Progenitor cell of endocrine pancreas (in vitro differentiated cells): ENCODE measurements around the gene NXPH2. TPM values are rescaled to one million over a fixed set of nuclear protein-coding genes. Genes with fewer than 3 reads are reported as not detected.

Experiments
- DNase-seq: peaks from one replicate; pipeline ENCODE4 v3.0.0; 2021; ENCODE audit warnings: low spot score; ENCODE audit not compliant: unreplicated experiment
- H3K27ac Mint-ChIP-seq: 2 replicates; pipeline ENCODE4 v1.8.0; 2021; ENCODE audit warnings: mild to moderate bottlenecking, moderate library complexity, mixed read lengths
- H3K27me3 Mint-ChIP-seq: 2 replicates; pipeline ENCODE4 v1.8.0; 2021; ENCODE audit warnings: mixed read lengths
- H3K36me3 Mint-ChIP-seq: 2 replicates; pipeline ENCODE4 v1.8.0; 2022; ENCODE audit warnings: mixed read lengths; ENCODE audit not compliant: insufficient read depth
- H3K4me1 Mint-ChIP-seq: 2 replicates; pipeline ENCODE4 v1.8.0; 2021; ENCODE audit warnings: low read depth, mixed read lengths
- H3K4me3 Mint-ChIP-seq: 2 replicates; pipeline ENCODE4 v1.8.0; 2021; ENCODE audit warnings: low read depth, mild to moderate bottlenecking, moderate library complexity, mixed read lengths
- H3K9me3 Mint-ChIP-seq: 2 replicates; pipeline ENCODE4 v1.8.0; 2021; ENCODE audit warnings: low read depth, mixed read lengths
- total RNA-seq: library from RNA; stranded (reverse); gene quantifications from 2 replicates; pipeline ENCODE4 v1.2.1, GENCODE V29; 2021
- TF ChIP-seq, protein P1 (sequence below): fragments of 200-600 bp; sonication (generic); IDR thresholded peaks from one replicate; pipeline ENCODE4 v1.5.0; 2021; ENCODE audit warnings: antibody characterized with exemption, mild to moderate bottlenecking; ENCODE audit not compliant: unreplicated experiment

The NXPH2 gene
- total RNA-seq, 1 donor from 2014 or later, result 5.3 TPM

DNA sequence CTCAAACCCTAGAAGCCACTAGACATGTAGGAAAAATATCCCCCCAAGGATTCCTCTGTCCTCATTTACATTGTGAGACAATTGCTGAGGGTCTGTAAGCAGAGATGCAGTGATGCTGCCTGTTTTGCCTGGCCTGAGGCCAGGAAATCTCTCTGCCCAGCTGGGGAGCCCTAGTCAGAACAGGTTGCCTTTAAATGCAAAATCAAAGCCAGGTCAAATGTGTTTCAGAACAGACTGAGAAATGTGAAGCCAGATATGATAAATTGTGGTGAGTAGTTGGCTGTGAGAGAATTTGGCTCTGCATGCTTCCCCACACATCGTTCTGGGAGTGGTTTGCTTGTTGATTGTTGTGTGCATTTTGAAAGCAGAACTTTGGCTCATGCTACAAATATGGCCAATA lies 38.4 kb upstream of the NXPH2 start:
- Mint-ChIP-seq H3K4me3 (no peak overlapping the region), H3K9me3 (no peaks in the 10 kb centered on the region), H3K36me3 (no peaks in the 10 kb centered on the region), H3K4me1 (no peaks in the 10 kb centered on the region), H3K27me3 (no peaks in the 10 kb centered on the region), H3K27ac (no peak overlapping the region)
- DNase-seq, result no peak
- TF ChIP-seq, protein P1, sequence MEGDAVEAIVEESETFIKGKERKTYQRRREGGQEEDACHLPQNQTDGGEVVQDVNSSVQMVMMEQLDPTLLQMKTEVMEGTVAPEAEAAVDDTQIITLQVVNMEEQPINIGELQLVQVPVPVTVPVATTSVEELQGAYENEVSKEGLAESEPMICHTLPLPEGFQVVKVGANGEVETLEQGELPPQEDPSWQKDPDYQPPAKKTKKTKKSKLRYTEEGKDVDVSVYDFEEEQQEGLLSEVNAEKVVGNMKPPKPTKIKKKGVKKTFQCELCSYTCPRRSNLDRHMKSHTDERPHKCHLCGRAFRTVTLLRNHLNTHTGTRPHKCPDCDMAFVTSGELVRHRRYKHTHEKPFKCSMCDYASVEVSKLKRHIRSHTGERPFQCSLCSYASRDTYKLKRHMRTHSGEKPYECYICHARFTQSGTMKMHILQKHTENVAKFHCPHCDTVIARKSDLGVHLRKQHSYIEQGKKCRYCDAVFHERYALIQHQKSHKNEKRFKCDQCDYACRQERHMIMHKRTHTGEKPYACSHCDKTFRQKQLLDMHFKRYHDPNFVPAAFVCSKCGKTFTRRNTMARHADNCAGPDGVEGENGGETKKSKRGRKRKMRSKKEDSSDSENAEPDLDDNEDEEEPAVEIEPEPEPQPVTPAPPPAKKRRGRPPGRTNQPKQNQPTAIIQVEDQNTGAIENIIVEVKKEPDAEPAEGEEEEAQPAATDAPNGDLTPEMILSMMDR, result no peak

DNA sequence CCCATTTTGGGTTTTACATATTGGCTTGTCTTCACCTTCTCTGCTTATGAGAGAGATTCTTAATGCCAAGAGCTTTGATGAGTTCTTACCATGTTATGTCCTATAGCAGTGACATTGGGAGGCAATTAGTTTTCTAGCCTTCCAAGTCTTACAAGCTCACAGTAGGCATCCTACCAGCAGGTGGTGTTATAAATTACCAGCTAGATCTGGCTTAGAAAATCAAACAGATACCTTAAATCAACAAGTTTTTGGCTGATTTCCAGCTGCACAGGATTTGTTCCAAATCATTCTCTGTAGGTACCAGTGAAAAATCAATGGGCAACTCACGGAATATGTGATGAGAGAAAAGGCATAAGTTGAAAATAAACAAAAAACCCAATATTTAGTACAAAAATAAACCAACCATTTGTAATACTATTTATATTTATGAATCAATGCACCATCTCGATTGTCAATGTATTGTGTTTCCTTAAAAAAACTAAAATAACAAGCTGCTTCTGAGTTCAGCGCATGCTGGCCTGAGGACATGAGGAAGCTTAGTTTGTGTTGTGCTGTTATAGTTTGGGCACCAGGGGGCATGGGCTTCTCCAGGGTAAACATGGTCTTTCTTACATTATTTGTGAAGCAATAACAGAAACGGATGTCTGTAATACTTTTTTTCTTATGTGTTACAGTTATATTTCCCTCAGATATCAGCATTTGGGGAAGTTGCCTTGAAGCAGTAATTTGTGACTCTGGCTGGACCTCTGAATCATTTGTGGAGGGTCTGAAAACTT lies 34.1 kb upstream of the NXPH2 start:
- Mint-ChIP-seq H3K36me3 (no peaks in the 10 kb centered on the region), H3K4me3 (no peak overlapping the region), H3K4me1 (no peaks in the 10 kb centered on the region), H3K27me3 (no peaks in the 10 kb centered on the region), H3K9me3 (no peaks in the 10 kb centered on the region), H3K27ac (no peak overlapping the region)
- TF ChIP-seq, protein P1, result no peak
- no peak for DNase-seq

DNA sequence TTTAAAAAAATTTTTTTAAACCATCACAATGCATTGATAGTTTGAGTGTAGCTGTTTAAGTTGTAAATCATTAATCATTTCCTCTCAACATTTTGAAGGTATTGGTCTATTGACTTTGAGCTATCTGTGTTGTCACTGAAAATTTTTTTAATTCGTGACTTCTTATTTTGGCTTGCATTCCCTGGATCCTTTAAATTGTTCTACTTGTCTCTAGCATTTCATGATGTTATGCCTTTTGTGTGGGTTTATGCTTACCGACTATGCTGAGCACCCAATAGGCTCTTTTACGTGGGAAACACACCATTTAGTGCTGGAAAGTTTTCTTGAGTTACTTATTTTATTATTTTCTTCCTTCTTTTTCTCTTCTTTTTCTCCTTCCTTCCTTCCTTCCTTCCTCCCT lies 31.2 kb upstream of the NXPH2 start:
- Mint-ChIP-seq H3K36me3 (no peaks in the 10 kb centered on the region), H3K27ac (no peak overlapping the region), H3K27me3 (no peaks in the 10 kb centered on the region), H3K4me3 (no peak overlapping the region), H3K4me1 (no peaks in the 10 kb centered on the region), H3K9me3 (no peaks in the 10 kb centered on the region)
- TF ChIP-seq, protein P1, result no peak
- no peak for DNase-seq

DNA sequence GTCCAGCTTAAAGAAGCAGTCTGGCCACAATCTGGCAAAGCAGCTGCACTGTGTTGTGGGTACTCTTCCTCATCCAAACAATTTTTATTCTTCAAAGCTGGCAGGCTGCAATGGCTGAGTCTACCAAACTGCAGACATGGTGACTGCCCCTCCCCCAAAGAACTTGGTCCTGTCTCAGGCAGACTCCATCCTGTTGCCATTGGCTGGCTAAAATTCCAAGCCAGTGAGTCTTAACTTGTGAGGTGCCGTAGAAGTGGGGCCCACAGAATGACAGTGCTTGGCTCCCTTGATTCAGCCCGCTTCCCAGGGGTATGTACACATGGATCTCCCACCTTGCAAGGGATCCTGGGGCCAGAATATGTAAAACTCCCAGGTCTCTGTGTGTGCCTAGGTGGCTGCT lies 14.5 kb upstream of the NXPH2 start:
- TF ChIP-seq, protein P1, result no peak
- H3K27ac Mint-ChIP-seq, result no peak overlapping the region
- DNase-seq, result no peak
- peaks cover 9% of the 10 kb centered on the region for H3K4me1 Mint-ChIP-seq
- peaks cover 44% of the 10 kb centered on the region for H3K9me3 Mint-ChIP-seq
- no peaks in the 10 kb centered on the region for H3K27me3 Mint-ChIP-seq
- peaks cover 8% of the 10 kb centered on the region for H3K36me3 Mint-ChIP-seq
- no peak overlapping the region for H3K4me3 Mint-ChIP-seq

DNA sequence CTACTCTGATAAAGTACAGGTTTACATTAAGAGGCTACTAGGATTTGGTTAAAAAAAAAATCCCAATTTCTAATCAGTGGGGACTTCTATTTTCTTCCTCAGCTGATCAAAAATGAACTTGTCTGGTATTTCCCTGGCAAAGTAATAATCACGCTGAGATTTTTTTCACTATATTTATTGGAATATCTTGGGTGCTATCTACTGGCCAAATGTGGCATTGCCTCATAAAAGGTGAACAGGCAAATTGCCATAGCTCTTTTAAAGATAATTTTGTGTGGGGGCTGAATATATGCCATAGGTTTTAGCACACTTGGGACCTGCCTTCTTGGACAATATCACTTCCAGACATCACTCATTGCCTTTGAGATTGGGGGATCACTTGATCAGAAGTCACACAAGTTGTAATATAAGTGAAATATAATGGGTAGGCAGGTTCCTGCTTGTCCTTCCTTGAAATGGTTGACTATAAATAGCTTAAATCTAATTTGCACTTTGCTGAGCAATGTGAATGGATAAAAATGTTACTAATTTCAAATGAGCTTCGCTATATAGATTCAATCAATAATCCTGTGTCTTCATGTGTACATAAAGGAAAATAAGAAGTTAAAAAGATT lies 7.0 kb upstream of the NXPH2 start:
- H3K4me3 Mint-ChIP-seq, result no peak overlapping the region
- peaks cover 20% of the 10 kb centered on the region for H3K27me3 Mint-ChIP-seq
- no peak for DNase-seq

More for the DNA sequence above, 7.0 kb upstream of the NXPH2 start:
- H3K4me1 Mint-ChIP-seq, result peaks cover 23% of the 10 kb centered on the region
- TF ChIP-seq, protein P1, result peak; percentile 81
- H3K9me3 Mint-ChIP-seq, result peaks cover 13% of the 10 kb centered on the region
- peaks cover 2% of the 10 kb centered on the region for H3K36me3 Mint-ChIP-seq
- no peak overlapping the region for H3K27ac Mint-ChIP-seq
